Spinal cord (tissue), 10 donors: ENCODE measurements around the gene SAMD11. TPM values are rescaled to one million over a fixed set of nuclear protein-coding genes. Genes with fewer than 3 reads are reported as not detected.
A peak's percentile ranks its signal among the peaks of the same experiment; 100 is the strongest.

Source experiments
- DNase-seq, 6 donors: peaks; one replicate each; pipeline versions ENCODE4 v3.0.0 to v3.0.0-alpha.2; 2013 to 2015; ENCODE audit warnings: low spot score in 6 of 6, low read depth in 4 of 6
- H3K27ac ChIP-seq: one replicate; pipeline ENCODE4 v1.5.1; 2013; ENCODE audit warnings: low read depth, low read length, control low read depth
- H3K27me3 ChIP-seq: one replicate; pipeline ENCODE4 v1.6.1; 2013; ENCODE audit warnings: low read length; ENCODE audit not compliant: control insufficient read depth, insufficient read depth
- H3K36me3 ChIP-seq: one replicate; pipeline ENCODE4 v1.6.1; 2013; ENCODE audit warnings: low read length; ENCODE audit not compliant: control insufficient read depth, insufficient read depth
- H3K4me1 ChIP-seq: one replicate; pipeline ENCODE4 v1.6.1; 2013; ENCODE audit warnings: low read length; ENCODE audit not compliant: control insufficient read depth, insufficient read depth
- H3K4me3 ChIP-seq: one replicate; pipeline ENCODE4 v1.5.1; 2013; ENCODE audit warnings: low read depth, low read length, control low read depth
- H3K9me3 ChIP-seq: one replicate; pipeline ENCODE4 v1.6.1; 2013; ENCODE audit warnings: low read length; ENCODE audit not compliant: control insufficient read depth, insufficient read depth
- WGBS: methylation state at CpG from one replicate; pipeline ENCODE4 v1.1.5; 2013; ENCODE audit warnings: missing lambda C conversion rate; ENCODE audit not compliant: insufficient coverage; 5-methylcytosine and 5-hydroxymethylcytosine counted together
- polyA plus RNA-seq, 2 donors: library from polyadenylated mRNA; unstranded; fragments of 120-200 nt; gene quantifications; one replicate each; pipeline ENCODE4 v1.2.1, GENCODE V29; 2013; ENCODE audit not compliant: insufficient read length in 2 of 2
- total RNA-seq, 2 donors: library from RNA; depleted of rRNA in 1 of 2; stranded (reverse); fragments of 120-200 nt in 1 of 2; fragments of >200 nt in 1 of 2; gene quantifications; one replicate each; pipeline versions ENCODE4 v1.2.3 to v1.2.4, GENCODE V29; 2013 to 2014
- donor health status: healthy.

SAMD11 gene
- total and polyA plus RNA-seq, 4 donors: 12.0 to 36.9 (median 28.9) TPM

DNA sequence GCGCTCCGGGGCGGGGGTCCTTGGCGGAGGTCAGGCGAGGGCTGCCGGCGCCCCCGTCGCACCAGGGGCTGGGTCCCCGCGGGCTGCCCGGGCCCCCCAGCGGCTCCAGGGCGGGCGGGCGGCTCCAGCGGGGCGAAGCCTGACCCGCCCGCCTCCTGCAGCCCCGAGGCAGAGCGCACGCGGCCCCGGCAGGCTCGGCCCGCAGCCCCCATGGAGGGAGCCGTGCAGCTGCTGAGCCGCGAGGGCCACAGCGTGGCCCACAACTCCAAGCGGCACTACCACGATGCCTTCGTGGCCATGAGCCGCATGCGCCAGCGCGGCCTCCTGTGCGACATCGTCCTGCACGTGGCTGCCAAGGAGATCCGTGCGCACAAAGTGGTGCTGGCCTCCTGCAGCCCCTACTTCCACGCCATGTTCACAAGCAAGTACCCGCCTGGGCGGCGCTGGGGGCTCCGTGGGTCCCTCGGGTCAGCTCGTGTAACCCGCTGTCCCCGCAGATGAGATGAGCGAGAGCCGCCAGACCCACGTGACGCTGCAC is 37.5 kb downstream of the SAMD11 start:
- peak in 1 of 6 donors; percentile 57 for DNase-seq
- peaks cover 63% of the 10 kb centered on the region for H3K36me3 ChIP-seq
- no peak overlapping the region for H3K27ac ChIP-seq
- WGBS: 22% methylated on average over 56 of the region's 56 CpGs
- peak overlapping the region; percentile 26 for H3K4me3 ChIP-seq
- peaks cover 11% of the 10 kb centered on the region for H3K27me3 ChIP-seq
- H3K4me1 ChIP-seq: peaks cover 37% of the 10 kb centered on the region
- no peaks in the 10 kb centered on the region for H3K9me3 ChIP-seq

DNA sequence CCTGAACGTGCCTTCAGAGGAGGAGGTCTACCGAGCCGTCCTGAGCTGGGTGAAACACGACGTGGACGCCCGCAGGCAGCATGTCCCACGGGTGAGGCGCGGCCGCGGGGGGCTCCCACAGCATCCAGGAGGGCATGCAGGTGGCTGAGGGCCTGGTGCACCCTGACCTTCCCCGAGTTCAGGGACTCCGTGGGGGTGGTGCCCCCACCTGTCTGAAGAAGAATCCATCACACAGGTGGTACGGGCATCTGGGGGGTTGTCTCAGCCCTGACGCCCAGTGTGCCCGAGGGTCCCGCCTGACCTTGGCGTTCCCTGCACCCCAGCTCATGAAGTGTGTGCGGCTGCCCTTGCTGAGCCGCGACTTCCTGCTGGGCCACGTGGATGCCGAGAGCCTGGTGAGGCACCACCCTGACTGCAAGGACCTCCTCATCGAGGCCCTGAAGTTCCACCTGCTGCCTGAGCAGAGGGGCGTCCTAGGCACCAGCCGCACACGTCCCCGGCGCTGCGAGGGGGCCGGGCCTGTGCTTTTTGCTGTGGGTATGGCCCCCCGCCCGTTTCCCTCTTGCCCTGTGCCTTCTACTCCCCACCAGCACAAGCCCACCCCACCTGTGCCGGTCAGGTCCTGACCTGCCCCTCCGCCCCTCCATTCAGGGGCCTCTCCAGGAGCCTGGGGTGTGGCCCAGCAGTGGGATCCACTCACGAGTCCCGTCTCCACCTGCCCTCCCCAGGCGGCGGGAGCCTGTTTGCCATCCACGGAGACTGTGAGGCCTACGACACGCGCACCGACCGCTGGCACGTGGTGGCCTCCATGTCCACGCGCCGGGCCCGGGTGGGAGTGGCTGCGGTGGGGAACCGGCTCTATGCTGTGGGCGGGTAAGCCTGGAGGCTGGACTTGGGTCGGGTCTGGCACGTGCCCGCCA is 38.9 kb downstream of the SAMD11 start:
- Histone ChIP-seq H3K9me3 (no peaks in the 10 kb centered on the region), H3K36me3 (peaks cover 54% of the 10 kb centered on the region), H3K4me1 (peaks cover 41% of the 10 kb centered on the region), H3K27ac (no peak overlapping the region), H3K4me3 (no peak overlapping the region), H3K27me3 (peaks cover 25% of the 10 kb centered on the region)
- 92% methylated on average over 52 of the region's 57 CpGs for WGBS
- no peak for DNase-seq

DNA sequence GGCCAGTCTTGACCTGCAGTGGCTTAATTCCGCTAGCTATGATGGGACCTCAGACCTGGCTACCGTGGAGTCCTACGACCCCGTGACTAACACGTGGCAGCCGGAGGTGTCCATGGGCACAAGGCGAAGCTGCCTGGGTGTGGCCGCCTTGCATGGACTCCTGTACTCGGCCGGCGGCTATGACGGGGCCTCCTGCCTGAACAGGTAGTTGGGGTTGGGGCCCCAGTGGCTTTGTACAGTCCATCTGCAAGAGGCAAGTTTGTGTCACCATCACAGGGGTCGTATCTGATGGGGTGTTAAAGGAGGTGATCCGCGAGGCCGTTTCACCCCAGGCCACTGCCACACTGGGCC is 39.6 kb downstream of the SAMD11 start:
- Histone ChIP-seq H3K9me3 (no peaks in the 10 kb centered on the region), H3K4me3 (no peak overlapping the region), H3K36me3 (peaks cover 54% of the 10 kb centered on the region), H3K4me1 (peaks cover 35% of the 10 kb centered on the region), H3K27ac (no peak overlapping the region), H3K27me3 (peaks cover 31% of the 10 kb centered on the region)
- DNase-seq: no peak
- WGBS: 89% methylated on average over 12 of the region's 16 CpGs

DNA sequence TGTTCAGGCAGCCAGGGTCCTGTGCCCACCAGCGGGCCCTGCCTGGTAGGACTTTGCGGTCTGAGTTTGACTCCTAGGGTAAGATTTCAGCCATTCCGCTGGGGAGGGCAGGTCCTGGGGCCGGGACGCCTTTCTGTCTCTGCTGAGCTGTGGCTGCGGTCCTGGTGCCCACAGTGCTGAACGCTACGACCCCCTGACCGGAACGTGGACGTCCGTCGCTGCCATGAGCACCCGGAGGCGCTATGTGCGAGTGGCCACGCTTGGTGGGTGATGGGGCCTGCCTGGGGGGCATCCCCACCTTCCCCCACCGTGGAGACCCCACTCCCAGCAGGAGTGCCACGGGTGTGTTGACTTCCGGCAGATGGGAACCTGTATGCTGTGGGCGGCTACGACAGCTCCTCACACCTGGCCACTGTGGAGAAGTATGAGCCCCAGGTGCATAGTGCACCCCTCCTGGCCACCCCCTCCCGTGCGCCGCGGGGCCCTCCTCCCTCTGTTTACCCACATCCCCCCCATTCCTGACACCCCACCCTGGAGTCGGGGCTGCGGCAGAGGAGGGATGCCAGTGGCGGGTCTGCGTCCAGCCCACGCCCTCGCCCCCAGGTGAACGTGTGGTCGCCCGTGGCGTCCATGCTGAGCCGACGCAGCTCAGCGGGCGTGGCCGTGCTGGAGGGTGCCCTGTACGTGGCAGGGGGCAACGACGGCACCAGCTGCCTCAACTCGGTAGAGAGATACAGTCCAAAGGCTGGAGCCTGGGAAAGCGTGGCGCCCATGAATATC is 40.2 kb downstream of the SAMD11 start:
- Histone ChIP-seq H3K9me3 (no peaks in the 10 kb centered on the region), H3K4me1 (peaks cover 31% of the 10 kb centered on the region), H3K27ac (no peak overlapping the region), H3K36me3 (peaks cover 54% of the 10 kb centered on the region), H3K4me3 (no peak overlapping the region), H3K27me3 (peaks cover 38% of the 10 kb centered on the region)
- DNase-seq: no peak
- 92% methylated on average over 42 of the region's 47 CpGs for WGBS

DNA sequence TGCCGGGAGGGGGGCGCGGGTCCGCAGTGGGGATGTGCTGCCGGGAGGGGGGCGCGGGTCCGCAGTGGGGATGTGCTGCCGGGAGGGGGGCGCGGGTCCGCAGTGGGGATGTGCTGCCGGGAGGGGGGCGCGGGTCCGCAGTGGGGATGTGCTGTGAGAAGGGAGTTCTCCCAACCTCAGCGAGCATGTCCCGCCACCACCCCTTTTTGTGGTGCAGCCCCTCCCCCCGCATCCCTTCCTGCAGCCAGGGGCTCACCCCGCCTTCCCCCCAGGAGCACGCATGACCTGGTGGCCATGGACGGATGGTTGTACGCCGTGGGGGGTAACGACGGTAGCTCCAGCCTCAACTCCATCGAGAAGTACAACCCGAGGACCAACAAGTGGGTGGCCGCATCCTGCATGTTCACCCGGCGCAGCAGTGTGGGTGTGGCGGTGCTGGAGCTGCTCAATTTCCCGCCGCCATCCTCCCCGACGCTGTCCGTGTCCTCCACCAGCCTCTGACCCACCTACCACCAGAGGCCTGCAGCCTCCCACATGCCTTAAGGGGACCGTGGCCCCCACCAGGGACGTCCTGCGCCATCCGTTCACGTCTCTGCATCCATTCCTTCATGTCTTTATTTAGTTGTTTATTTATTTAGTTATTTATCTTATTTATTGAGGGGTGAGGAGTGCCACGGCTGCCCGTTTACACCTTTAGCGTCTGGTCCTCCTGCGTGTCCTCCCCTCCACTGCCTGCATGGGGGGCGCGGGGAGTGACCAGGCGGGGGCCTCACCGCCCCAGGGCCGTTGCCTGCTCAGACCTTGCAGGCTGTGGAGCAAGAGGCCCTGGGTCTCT is 41.2 kb downstream of the SAMD11 start:
- H3K9me3 ChIP-seq: no peaks in the 10 kb centered on the region
- WGBS: 90% methylated on average over 25 of the region's 51 CpGs
- DNase-seq: no peak
- H3K4me1 ChIP-seq: peaks cover 25% of the 10 kb centered on the region
- H3K4me3 ChIP-seq: no peak overlapping the region
- peaks cover 54% of the 10 kb centered on the region for H3K36me3 ChIP-seq
- H3K27me3 ChIP-seq: peaks cover 43% of the 10 kb centered on the region
- H3K27ac ChIP-seq: no peak overlapping the region

DNA sequence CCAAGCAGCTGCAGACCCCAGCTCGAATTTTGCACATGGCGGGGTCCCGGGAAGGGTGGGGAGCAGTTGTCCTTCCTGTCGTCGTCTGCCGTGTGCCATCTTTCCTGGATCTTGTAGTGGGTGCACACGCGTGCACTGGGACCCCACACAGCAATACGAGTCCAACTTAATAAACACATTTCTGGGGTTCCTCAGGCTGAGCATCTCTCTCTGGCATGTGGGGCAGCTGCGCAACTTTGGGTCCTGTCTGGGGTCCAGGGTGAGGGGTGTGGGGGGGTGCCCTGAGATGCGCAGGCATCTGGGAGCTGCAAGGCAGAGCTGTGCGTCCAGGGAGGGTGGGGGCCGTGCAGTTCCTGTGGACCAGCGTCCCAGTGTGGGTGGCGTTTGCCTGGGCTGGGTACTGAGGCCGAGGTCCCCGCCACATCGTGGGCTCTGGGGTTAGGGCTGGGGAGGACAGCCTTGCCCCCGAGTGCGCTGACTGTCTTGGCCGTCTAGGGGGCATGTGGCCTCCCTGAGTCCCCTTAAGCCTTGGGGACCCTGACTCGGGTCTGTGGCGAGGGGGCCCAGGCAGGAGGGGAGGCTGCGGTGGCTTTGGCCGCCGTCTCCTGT is 41.9 kb downstream of the SAMD11 start:
- H3K27me3 ChIP-seq: peaks cover 50% of the 10 kb centered on the region
- H3K4me3 ChIP-seq: no peak overlapping the region
- no peak for DNase-seq
- H3K4me1 ChIP-seq: peaks cover 20% of the 10 kb centered on the region
- WGBS: 86% methylated on average over 22 of the region's 26 CpGs
- H3K9me3 ChIP-seq: no peaks in the 10 kb centered on the region
- peaks cover 54% of the 10 kb centered on the region for H3K36me3 ChIP-seq
- H3K27ac ChIP-seq: no peak overlapping the region

DNA sequence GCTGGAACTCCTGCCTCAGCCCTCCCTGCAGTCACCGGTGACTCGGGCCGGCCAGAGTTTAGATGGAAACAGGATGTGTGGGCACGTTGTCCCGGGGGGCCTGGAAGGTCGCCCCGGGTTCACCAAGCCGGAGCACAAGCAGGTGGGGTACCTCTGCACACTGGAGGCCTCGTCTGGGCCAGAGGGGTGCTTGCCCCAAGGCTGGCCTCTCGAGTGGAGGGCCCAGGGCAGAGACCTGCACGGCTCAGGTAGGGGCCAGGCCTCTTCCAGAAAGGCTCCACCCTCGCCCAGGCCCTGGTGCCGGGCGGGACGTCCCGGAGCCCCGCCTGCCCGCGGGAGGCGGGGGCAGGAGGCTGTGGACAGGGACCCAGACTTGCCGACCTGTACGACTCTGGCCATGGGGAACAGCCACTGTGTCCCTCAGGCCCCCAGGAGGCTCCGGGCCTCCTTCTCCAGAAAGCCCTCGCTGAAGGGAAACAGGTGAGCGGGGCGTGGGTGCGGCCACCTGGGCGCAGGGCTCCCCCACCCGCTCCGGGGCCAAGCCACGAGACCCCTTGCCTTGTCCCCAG is 42.5 kb downstream of the SAMD11 start, which contains the start of gene PLEKHN1:
PLEKHN1 (plus strand) TSS at position 348 of the 569 bp plus-strand sequence; CDS start at position 398, 50 bp downstream.
- WGBS: 20% methylated on average over 31 of the region's 31 CpGs
- H3K36me3 ChIP-seq: peaks cover 54% of the 10 kb centered on the region
- no peaks in the 10 kb centered on the region for H3K9me3 ChIP-seq
- no peak for DNase-seq
- H3K27me3 ChIP-seq: peaks cover 56% of the 10 kb centered on the region
- H3K4me1 ChIP-seq: peaks cover 19% of the 10 kb centered on the region
- no peak within 1 kb of the TSS for H3K27ac ChIP-seq
- H3K4me3 ChIP-seq: peak within 1 kb of the TSS; percentile 40

DNA sequence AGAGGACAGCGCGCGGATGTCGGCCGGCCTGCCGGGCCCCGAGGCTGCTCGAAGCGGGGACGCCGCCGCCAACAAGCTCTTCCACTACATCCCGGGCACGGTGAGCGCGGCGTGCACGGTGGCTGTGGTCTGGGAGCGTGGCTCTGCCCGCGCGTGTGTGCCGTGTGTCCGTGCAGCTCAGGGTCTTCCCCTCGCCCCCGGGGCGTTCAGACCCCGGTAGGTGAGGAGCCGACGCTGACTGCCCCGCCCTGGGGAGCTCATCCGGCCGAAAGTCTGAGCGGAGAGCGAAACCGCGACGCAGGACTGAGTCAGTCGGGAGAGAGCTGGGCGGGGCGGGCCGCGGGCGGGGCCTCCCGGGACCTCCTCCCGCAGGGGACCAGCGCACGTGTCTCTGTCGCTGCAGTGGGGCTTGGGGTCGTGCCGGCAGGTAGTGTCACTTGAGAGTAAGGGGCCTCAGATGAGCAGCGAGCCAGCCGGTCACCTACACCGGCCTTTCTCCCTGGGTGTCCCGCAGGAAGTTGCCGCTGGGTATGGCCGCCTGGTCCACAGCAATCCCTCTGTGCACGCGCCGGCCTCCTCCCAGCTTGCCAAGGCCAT is 43.1 kb downstream of the SAMD11 start:
- no peak for DNase-seq
- Histone ChIP-seq H3K9me3 (no peaks in the 10 kb centered on the region), H3K4me3 (peak overlapping the region; percentile 40), H3K27ac (no peak overlapping the region), H3K27me3 (peaks cover 62% of the 10 kb centered on the region), H3K4me1 (peaks cover 13% of the 10 kb centered on the region), H3K36me3 (peaks cover 48% of the 10 kb centered on the region)
- 3% methylated on average over 60 of the region's 60 CpGs for WGBS
